Choroid plexus epithelial cell (primary cell): ENCODE data around the gene DAZAP1.

Experiments used
- DNase-seq: peaks from one replicate; pipeline ENCODE4 v3.0.0-alpha.2; 2010; ENCODE audit warnings: low read depth
- H3K4me3 ChIP-seq: 2 replicates; pipeline ENCODE4 v1.5.1; 2011; ENCODE audit warnings: low read depth, mild to moderate bottlenecking, control low read depth, low read length, moderate library complexity
- CTCF ChIP-seq: conservative IDR thresholded peaks from 2 replicates; pipeline ENCODE4 v1.5.1; 2011; ENCODE audit warnings: low read depth, mild to moderate bottlenecking, control low read depth, inconsistent platforms, low read length, moderate library complexity

Gene DAZAP1

DNA sequence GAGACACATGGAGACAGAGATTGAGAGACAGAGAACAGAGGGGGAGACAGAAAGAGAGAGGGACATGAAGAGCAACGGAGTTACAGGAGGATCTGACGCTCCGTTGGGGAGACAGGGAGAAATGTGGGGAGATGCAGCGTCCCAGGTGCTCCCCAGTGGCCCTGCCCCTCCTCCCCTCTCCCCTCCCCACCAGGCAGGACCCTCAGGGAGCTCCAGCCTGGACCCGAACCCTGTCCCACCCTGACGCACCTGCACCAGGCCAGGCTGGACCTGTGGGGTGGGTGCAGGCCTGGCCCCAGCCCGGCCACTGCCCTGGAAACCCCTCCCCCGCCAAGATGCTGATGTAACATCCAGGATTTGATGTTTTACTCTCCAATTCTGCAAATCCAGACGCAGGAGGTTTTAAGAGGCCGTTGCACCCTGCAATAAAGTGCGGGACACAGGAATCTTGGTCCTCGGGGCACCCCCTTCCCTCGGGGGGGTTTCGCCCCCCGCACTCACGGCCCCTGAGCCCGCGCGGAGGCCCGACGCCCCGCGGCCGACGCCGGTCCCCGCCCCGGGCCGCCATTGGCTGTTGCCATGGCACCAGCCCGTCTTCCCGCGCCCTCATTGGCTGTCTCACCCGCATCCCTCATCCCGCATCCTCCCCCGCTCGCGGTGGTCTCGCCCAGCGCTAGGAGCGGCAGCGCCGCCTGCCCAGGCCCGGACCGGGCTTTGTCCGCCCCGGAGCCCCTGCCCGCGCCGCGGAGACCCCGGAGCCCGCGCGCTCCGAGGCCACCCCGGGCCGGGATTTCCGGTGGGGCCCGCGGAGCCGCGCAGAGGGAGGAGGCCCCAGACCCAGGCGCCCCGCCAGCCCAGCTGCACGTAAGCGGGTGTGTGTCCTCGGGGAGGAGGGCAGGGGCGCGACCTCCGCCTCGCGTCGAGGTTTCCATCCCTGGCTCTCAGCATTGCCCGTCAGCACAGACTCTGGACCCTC is 42.4 kb downstream of the DAZAP1 start, which contains the start of gene APC2:
Gene APC2, plus strand, starts transcription at position 655 of the 976 bp plus-strand sequence. CDS start 2,881 bp downstream, outside the sequence.
- peak; percentile 35 for DNase-seq
- H3K4me3 ChIP-seq: no peak within 1 kb of the TSS
- no peak for TF ChIP-seq CTCF

DNA sequence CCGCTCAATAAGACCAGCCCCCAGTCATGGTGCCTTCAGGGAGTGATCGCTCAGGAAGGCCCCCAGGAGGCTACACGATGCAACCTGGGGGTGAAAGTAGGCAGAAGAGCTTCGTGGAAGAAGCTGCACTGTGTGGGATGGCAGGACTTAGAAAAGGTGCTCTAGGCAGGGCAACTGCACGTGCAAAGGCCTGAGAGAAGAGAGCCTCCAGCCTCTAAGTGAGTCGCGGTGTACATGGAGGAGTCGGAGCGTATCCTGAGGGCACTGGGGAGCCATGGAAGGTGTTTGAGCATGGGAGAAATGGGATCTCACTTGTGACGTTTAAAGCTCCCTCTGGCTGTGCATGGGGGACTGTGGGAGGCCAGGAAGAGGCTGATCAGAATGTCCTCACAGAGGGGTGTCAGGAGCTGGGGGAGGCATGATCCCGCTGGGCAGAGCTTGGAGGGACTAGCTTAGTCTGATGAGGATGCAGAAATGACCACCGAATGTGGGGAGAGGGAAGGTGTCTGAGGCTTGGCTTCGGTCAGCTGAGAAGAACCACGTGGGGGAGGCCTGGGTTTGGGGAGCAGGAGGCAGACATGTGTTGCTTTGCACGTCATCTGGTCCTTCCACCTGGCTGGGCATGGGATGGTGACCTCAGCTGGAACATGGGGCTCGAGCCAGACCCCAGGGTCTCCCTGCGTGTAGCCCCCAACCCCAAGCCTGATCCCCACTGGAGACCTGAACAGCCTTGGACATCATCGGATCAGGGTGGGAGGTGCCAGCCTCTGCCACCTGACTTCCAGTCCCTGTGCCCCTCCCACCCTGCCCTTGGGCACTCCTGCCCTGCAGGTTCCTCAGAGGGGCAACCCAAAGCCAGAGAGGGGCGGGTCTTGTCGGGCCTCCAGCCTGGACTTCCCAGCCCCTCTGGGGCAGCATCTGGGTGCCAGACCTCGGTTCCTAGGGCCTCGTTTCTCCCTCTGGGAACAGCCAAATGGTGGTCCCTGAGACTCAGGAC is 43.6 kb downstream of the DAZAP1 start:
- no peak for TF ChIP-seq CTCF
- H3K4me3 ChIP-seq: no peak overlapping the region
- DNase-seq: no peak

DNA sequence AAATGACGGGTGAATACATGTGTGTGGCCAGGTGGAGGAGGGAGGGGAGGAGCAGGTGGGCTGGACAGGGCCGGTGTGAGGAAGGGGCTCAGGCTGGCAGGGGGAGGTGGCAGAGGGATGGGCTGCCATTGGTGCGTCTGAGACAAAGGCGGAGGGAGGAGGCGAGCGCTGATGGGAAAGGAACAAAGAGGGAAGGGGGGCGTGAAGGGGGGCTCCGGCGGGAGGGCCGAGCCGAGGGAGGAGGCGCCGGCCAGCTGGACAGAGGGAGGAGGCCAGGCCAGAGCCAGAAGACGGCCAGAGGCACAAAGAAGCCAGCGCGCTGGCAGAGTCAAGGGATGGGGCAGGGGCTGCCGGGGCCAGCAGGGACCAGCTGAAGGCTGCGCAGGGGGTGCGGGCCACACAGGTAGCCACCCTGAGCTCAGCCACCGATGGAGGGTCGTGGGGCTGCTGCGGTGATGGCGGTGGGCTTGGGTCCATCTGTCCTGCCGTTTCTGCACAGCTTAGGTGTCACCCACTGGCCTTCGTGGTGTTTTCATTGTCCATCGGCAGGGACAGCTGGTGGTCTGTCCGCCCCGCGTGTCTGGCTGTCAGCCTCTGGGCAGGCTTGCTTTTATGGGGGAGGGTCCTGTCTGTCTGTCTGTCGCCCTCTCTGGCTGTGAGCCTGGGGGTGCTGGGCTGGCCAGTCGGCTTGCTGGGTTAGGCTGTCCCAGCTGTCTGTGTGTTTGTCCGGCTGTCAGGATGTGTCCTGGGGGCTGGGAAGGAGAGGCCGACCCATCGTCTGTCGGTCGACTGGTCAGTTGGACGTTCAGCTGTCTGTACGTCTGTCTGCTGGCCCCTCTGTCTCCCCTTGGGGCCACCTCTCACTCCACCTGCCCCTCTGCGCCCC is 44.8 kb downstream of the DAZAP1 start:
- TF ChIP-seq CTCF: no peak
- DNase-seq: no peak
- H3K4me3 ChIP-seq: no peak overlapping the region

GRCh38 chr19:1452802-1453524 is 45.6 kb downstream of the DAZAP1 start:
- H3K4me3 ChIP-seq: no peak overlapping the region
- TF ChIP-seq CTCF: no peak
- DNase-seq: no peak

DNA sequence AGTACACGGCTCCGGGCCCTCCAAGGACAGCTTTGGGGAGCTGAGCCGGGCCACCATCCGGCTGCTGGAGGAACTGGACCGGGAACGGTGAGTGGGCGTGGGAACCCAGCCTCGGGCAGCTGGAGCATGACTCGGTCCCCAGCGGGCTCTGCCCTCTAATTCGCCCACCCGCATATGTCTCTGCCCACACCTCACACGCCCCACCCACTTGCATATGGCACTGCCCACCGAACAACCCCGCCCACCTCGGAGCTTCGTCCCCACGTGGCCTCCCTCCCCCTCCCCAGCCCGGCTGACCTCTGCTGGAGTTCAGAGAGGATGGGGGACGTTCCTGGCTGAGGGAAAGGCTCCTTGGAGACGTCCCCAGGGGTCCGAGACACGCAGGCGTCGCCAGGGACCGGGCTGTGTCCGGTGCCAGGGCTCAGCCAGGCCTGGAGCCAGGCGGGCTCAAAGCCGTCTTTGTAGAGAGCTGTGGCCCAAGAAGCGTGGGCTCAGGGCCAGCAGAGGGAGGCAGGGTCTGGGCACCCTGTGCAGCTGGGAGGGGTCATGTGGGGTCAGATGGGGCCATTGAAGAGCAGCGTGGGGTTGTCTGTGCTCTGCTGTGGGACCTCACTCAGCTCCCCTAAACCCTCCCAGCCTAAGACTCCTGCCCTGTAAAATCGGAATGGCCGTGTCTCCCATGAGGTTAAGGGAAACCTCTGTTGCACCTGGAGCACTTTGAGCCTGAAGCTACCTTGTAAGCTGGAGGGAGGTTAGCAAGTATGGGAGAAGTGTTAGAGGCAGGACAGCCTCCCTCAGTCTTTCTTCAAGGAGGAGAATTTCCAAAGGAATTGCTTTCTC is 46.4 kb downstream of the DAZAP1 start:
- DNase-seq: no peak
- TF ChIP-seq CTCF: no peak
- no peak overlapping the region for H3K4me3 ChIP-seq
